Measurements from ENCODE around the gene ARMC5.

- TF ChIP-seq CTCF (IDR thresholded peaks at IDR 0.05) (no peak), EP300 (IDR thresholded peaks at IDR 0.05) (no peak), POLR2A (IDR thresholded peaks at IDR 0.05) (no peak)
Observed at GRCh38 chr16:31461921-31462804, 2.9 kb downstream of the ARMC5 start.
